HG03175 (cell line): ENCODE data around the gene TAF6.

ENCODE experiments used
- ATAC-seq: cut with Tn5 transposase; IDR thresholded peaks from one replicate; pipeline ENCODE4 v1.9.1; 2021; ENCODE audit warnings: mild to moderate bottlenecking, moderate library complexity; ENCODE audit not compliant: unreplicated experiment

Gene TAF6

DNA sequence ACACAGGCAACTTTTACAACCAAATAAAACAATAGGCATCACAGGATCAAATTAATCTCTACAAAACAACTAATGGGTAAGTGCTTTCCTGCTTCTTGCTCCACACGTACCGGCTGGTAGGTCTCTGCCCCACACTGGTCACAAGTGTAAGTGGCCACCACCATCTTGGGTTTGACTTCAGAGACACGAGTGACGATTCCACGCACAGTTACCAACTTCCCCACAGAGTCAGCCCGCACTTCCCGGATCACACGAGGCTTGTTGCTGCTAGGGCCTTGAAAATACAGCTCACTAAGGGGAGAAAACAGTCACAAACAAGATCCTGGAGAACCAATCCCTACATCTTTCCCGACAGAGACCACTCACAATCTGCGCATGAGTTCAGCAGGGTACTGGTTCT, 20.2 kb downstream of the TAF6 start:
- ATAC-seq, result no peak

DNA sequence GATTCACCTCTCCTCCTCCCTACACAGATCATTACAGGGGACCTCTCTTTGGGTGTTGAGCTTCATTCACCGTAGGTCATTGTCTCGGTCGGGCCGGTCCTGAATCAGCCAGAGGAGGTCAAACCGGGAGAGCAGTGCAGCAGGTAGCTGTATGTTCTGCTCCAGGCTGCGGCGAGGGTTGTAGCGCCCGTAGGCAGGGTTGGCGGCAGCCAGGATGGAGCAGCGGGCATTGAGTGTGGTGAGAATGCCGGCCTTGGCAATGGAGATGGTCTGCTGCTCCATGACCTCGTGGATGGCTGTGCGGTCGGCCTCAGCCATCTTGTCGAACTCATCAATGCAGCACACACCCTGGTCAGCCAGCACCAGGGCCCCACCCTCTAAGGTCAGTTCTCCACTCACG, 23.5 kb downstream of the TAF6 start:
- ATAC-seq, result no peak

- ATAC-seq, result no peak
Observed at GRCh38 chr7:100095289-100095688, 23.9 kb downstream of the TAF6 start.

- ATAC-seq, result no peak
Observed at GRCh38 chr7:100093925-100094486, 25.2 kb downstream of the TAF6 start.

DNA sequence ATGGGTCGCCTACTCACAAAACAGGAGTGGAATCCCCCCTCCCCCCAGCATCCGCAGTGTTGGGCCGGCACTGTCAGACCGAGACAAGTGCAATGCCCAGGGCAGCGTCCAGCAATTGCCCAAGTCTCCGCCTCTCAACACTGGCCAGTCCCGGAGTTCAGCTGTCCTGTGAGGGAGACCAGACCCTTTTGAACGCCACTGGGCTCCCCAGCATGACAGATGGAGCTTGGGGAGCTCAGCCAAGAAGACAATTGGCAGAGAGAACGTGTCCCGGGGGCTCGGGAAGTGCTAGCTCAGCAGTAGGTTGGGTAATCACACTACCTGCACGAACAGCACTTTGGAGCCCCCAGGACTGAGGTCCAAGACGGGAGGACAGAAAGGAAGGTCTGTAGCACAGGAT, 25.7 kb downstream of the TAF6 start:
- ATAC-seq, result no peak

GRCh38 chr7:100093054-100093453, 26.1 kb downstream of the TAF6 start:
- ATAC-seq, result no peak

- ATAC-seq, result no peak
Observed at GRCh38 chr7:100091411-100092181, 27.6 kb downstream of the TAF6 start.

DNA sequence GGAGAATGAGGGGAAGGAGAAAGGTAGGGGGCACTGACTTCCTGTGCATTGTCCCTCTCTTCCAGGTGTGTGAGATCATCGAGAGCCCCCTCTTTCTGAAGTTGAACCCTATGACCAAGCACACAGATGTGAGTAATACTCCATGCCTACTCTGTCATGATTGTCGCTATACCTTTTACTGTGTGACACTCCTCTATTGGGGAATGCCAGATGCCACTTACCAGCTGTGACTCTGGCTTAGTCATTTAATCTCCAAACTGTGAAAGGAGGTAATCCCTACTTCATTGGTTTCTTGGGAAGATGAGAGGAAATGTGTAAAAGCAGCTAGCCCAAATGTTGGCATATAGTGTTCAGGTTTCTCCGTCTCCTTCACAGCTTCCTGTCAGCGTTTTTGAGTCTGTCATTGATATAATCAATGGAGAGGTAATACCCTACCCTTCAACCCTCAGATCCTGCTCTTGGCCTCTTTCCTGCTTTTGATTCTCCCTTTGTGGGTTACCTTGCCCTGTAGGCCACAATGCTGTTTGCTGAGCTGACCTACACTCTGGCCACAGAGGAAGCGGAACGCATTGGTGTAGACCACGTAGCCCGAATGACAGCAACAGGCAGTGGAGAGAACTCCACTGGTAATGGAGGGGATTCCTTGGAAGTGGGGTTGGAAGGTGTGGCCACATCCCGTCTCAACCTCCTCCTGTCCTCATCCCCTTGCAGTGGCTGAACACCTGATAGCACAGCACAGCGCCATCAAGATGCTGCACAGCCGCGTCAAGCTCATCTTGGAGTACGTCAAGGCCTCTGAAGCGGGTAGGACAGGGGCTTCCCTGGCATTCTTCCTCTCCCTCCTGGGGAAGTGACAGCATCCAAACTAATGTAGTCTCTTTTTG, 28.4 kb downstream of the TAF6 start:
- no peak for ATAC-seq

DNA sequence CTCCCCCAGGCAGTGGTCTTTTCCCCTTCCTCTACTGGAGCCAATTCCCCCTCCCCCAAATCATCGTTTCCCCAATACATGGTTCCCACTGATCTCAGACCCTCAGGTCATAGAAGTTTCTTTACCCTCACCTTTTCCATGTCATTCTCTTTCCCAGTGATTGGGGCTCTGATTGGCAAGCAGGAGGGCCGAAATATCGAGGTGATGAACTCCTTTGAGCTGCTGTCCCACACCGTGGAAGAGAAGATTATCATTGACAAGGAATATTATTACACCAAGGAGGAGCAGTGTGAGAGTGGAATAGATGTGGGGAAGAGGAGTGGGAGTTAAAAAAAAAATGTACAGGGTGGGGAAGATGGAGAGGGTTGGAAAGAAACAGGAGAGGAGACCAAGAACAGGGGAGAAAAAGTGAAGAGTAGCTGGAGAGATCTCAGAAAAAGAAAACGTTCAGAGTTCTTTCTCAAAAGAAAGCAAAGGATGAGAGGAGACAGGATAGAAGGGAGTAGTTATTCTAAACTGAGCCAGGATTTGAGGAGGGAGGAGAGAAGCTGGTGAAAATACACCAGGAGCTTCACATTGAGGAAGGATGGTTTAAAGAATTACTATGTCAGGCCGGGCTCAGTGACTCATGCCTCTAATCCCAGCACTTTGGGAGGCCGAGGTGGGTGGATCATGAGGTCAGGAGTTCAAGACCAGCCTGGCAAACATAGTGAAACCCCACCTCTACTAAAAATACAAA, 29.5 kb downstream of the TAF6 start:
- no peak for ATAC-seq

- peak; percentile 57 for ATAC-seq
Observed at GRCh38 chr7:100088621-100089457, 30.3 kb downstream of the TAF6 start, which contains the start of gene COPS6. Gene COPS6, plus strand, starts transcription at chr7:100088969. Its CDS starts 22 bp downstream, at chr7:100088991.

DNA sequence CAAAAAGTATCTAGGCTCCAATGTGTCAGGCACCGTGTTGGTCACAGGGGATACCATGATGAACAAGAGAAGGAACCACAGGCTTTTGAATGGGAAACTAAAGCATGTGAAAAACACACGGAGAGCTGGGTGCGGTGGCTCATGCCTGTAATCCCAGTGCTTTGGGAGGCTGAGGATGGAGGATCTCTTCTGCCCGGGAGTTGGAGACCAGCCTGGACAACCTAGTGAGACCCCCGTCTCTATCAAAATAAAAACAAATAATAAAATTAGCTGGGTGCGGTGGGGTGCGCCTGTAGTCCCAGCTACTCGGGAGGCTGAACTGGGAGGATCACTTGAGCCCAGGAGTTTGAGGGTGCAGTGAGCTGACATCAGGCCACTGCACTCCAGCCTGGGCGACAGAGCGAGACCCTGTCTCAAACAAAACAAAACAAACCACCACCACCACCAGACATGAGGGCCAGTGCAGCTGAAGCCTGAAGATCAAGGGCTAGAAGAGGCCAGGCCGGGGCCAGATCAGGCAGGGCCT, 31.0 kb downstream of the TAF6 start:
- ATAC-seq, result no peak

DNA sequence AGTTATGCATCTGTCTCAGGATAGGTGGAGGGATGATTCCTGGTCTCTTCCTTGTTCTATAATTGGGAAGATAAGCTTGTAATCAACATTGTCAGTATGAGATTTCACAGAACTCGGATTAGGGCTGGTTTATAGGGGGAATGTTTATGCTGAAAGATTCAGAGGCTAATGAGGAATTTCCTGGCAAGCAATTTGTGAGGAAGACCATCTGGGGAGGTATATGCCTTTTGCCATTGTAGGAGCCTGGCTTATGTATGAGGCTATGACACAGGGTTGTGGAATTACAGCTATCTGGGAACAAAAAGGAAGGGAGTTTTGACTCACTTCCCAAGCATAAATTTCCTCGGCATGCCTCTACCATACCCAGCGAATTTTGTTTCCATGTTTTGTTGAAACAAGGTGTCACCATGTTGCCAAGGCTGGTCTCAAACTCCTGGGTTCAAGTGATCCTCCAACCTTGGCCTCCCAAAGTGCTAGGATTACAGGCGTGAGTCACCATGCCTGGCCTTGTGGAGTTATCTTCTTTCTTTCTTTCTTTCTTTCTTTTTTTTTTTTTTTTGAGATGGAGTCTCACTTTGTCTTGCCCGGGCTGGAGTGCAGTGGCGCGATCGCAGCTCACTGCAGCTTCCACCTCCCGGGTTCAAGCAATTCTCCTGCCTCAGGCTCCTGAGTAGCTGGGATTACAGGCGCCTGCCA, 32.0 kb downstream of the TAF6 start:
- no peak for ATAC-seq

GRCh38 chr7:100085515-100085914, 33.6 kb downstream of the TAF6 start:
- no peak for ATAC-seq

- ATAC-seq, result no peak
Observed at GRCh38 chr7:100082978-100083377, 36.2 kb downstream of the TAF6 start.

- peak; percentile 80 for ATAC-seq
Observed at GRCh38 chr7:100081535-100082102, 37.5 kb downstream of the TAF6 start, which contains the start of gene ZNF3. Gene ZNF3, minus strand, starts transcription at chr7:100081723. Its CDS starts 4,366 bp downstream, at chr7:100077357.

GRCh38 chr7:100080907-100081534, 38.1 kb downstream of the TAF6 start:
- peak; percentile 15 for ATAC-seq

DNA sequence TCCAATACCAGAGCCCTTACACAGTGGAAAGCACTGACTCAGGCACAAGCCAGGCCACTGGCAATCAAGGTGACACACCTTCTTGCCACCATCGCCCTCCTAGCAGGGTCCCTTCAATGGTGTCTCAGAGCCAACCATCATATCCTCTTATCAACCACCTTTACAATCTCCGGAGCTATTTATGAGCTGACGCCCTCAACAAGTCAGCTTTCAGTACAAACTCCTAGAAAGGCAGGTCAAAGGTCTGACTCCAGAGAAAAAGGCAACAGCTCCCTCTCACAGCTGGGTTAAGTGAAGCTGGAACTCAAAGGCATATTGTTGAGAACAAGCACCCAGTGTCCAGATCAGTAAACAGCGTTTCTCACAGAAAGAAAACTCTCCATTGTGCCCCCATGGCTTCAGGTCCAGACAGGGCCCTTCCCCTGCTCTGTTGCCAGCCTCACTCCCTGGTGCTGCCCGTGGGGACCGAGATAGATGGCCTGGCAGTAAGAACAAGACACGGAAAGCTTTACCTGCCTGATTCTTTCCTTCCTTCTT, 40.1 kb downstream of the TAF6 start:
- ATAC-seq, result no peak

DNA sequence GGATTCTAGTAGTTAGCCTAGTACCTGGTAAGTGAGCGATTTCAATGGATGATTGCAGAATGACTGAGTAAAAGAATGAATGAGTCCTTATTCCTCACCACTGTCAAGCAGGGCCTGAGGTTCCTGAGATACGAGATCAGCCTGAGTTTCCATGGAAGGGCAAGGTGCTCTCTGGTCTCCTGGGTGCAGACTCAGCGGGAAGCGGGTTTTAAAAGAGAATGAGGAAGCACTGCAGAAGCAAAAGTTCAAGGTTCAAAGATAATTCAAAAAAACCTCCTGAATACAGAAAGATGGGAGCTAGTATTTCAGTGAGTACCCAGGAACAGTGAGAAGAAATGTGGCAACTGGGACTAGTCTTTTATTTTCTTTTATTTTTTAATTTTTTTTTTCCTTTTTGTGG, 42.0 kb downstream of the TAF6 start:
- no peak for ATAC-seq
